ENCODE results near the gene ABHD8.

GRCh38 chr19:17285415-17286135 is 17.6 kb downstream of the ABHD8 start:
- TF ChIP-seq CTCF (conservative IDR thresholded peaks at IDR 0.05; ENCODE audit: low read depth, low read length) (no peak), CHD1 (IDR thresholded peaks at IDR 0.05; ENCODE audit: low read depth, low read length) (no peak), POLR2A (IDR thresholded peaks at IDR 0.05; ENCODE audit: low read depth, low read length) (no peak), NFE2L2 (IDR thresholded peaks at IDR 0.05; ENCODE audit: low read depth, low read length) (no peak), CEBPB (IDR thresholded peaks at IDR 0.05; ENCODE audit: low read depth, low read length) (no peak), MXI1 (IDR thresholded peaks at IDR 0.05; ENCODE audit: borderline replicate concordance, low read depth, low read length) (no peak), RAD21 (IDR thresholded peaks at IDR 0.05; ENCODE audit: low read length) (no peak)

Measured in IMR-90 (cell line).